ENCODE data around the gene PDHB.

The PDHB gene

GRCh38 chr3:58404396-58404795 is 29.2 kb downstream of the PDHB start:
- no peak overlapping the region for H3K4me3 ChIP-seq (replicated peaks in 1 of 2; ENCODE audit: low read depth in 2 of 2, low read length in 2 of 2)
- DNase-seq (ENCODE audit: low read depth in 2 of 2), result peak; percentile 45 to 87
- TF ChIP-seq CTCF (IDR thresholded peaks at IDR 0.05; ENCODE audit: low read depth, low read length), result no peak

GRCh38 chr3:58403513-58404109 is 30.0 kb downstream of the PDHB start:
- no peak overlapping the region for H3K4me3 ChIP-seq (replicated peaks in 1 of 2; ENCODE audit: low read depth in 2 of 2, low read length in 2 of 2)
- no peak for TF ChIP-seq CTCF (IDR thresholded peaks at IDR 0.05; ENCODE audit: low read depth, low read length)
- no peak for DNase-seq (ENCODE audit: low read depth in 2 of 2)

- no peak for TF ChIP-seq CTCF (IDR thresholded peaks at IDR 0.05; ENCODE audit: low read depth, low read length)
- H3K4me3 ChIP-seq (replicated peaks in 1 of 2; ENCODE audit: low read depth in 2 of 2, low read length in 2 of 2), result no peak overlapping the region
Measured at GRCh38 chr3:58398669-58399333, 34.8 kb downstream of the PDHB start.

DNA sequence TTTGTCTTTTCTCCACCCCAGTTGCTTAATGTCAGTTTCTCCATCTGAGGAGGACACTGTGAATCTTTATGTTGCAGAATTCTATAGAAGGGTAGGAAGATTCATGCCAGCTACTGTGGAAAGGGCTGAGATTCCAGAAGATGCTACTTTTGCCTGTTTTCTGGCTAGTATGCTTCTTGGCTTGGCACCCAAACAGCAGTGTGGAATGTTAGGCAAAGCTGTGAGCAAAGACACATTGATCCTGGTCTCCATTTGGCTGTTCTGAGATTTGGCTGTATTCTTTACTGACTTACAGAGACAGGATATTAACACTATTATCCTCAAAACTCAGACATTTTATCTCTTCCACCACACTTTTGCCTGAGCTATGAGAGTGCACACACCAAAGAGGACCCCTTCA is 39.3 kb downstream of the PDHB start:
- TF ChIP-seq CTCF (IDR thresholded peaks at IDR 0.05; ENCODE audit: low read depth, low read length), result no peak
- no peak overlapping the region for H3K4me3 ChIP-seq (replicated peaks in 1 of 2; ENCODE audit: low read depth in 2 of 2, low read length in 2 of 2)
- DNase-seq (ENCODE audit: low read depth in 2 of 2), result no peak

More at GRCh38 chr3:58398669-58399333, 34.8 kb downstream of the PDHB start:
- peak in 1 of 2 donors; percentile 51 for DNase-seq (ENCODE audit: low read depth in 2 of 2)

DNA sequence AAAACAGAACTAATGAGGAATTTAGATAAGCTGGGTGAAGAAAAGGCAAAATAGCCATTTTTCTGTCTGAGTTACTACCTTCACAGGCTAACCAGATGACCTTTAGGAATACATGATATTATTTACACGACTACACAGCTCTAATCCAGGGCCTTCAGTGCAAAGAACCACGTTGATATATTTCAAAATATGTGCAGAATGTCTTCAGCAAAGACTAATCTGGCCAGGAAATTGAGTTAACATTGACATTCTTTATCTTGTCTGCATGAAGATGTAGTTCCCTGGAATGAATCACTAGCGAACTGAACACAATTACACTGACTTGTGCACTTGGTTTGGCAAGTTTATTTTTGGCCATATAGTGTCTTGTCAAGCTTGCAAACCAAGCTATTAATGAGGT is 41.5 kb downstream of the PDHB start:
- no peak for TF ChIP-seq CTCF (IDR thresholded peaks at IDR 0.05; ENCODE audit: low read depth, low read length)
- H3K4me3 ChIP-seq (replicated peaks in 1 of 2; ENCODE audit: low read depth in 2 of 2, low read length in 2 of 2), result no peak overlapping the region
- peak in 1 of 2 donors; percentile 29 for DNase-seq (ENCODE audit: low read depth in 2 of 2)

- H3K4me3 ChIP-seq (replicated peaks in 1 of 2; ENCODE audit: low read depth in 2 of 2, low read length in 2 of 2), result no peak overlapping the region
- peak; percentile 47 to 59 for DNase-seq (ENCODE audit: low read depth in 2 of 2)
- no peak for TF ChIP-seq CTCF (IDR thresholded peaks at IDR 0.05; ENCODE audit: low read depth, low read length)
Measured at GRCh38 chr3:58391156-58391865, 42.3 kb downstream of the PDHB start.
